ENCODE data around the gene LEMD3. TPM values are rescaled to one million over a fixed set of nuclear protein-coding genes. Genes with fewer than 3 reads are reported as not detected.
A peak's percentile ranks its signal among the peaks of the same experiment; 100 is the strongest.

Gene LEMD3
- total RNA-seq, result 100 to 1,000 TPM in 1 of 2 donors, 10 to 100 TPM in 1; 55.6 to 102 TPM

DNA sequence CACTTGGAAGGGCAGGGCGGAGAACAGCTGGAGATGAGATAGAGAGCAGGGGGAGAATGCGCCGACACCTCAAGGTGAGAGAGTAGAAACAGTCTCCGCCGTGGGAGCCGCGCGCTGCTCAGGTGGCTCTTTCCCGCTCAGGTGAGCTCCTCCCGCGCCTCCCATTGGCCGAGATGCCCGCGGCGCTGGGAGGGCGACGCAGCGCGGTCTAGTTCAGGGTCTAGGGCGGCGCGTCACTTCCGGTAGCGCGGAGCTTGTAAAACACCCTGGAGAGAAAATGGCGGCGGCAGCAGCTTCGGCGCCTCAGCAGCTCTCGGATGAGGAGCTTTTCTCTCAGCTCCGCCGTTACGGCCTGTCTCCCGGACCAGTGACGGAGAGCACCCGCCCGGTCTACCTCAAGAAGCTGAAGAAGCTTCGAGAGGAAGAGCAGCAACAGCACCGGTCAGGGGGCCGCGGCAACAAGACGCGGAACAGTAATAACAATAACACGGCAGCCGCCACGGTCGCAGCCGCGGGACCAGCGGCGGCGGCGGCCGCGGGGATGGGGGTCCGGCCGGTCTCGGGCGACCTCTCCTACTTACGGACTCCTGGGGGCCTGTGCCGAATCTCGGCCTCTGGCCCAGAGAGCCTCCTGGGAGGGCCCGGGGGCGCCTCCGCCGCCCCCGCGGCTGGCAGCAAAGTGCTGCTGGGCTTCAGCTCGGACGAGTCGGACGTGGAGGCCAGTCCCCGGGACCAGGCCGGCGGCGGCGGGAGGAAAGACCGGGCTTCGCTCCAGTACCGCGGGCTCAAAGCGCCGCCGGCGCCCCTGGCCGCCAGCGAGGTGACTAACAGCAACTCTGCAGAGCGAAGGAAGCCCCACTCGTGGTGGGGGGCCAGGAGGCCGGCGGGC is at the start of gene LEMD3:
LEMD3 (plus strand) TSS at position 264 of the 889 bp plus-strand sequence; CDS start at position 278, 14 bp downstream.
- peak; percentile 97 for DNase-seq (ENCODE audit: low spot score)
- H3K27me3 ChIP-seq (replicated peaks; ENCODE audit: insufficient read depth), result no peaks in the 10 kb centered on the region
- H3K9me3 ChIP-seq, result no peaks in the 10 kb centered on the region
- peaks cover 6% of the 10 kb centered on the region for H3K4me1 ChIP-seq (replicated peaks)
- H3K27ac ChIP-seq, result peak within 1 kb of the TSS; percentile 86 to 88
- WGBS, result under 1% methylated on average over 87 of the region's 91 CpGs
- intact Hi-C loops (cut with DNase I), result loop anchor here (10.0 kb wide), 1 partner anchor 55 kb away; no protein-coding TSS in a partner anchor
- H3K4me3 ChIP-seq, result peak within 1 kb of the TSS; percentile 76 to 81
- peak; percentile 96 for TF ChIP-seq POLR2AphosphoS5 (IDR thresholded peaks at IDR 0.05)
- TF ChIP-seq, protein P1, sequence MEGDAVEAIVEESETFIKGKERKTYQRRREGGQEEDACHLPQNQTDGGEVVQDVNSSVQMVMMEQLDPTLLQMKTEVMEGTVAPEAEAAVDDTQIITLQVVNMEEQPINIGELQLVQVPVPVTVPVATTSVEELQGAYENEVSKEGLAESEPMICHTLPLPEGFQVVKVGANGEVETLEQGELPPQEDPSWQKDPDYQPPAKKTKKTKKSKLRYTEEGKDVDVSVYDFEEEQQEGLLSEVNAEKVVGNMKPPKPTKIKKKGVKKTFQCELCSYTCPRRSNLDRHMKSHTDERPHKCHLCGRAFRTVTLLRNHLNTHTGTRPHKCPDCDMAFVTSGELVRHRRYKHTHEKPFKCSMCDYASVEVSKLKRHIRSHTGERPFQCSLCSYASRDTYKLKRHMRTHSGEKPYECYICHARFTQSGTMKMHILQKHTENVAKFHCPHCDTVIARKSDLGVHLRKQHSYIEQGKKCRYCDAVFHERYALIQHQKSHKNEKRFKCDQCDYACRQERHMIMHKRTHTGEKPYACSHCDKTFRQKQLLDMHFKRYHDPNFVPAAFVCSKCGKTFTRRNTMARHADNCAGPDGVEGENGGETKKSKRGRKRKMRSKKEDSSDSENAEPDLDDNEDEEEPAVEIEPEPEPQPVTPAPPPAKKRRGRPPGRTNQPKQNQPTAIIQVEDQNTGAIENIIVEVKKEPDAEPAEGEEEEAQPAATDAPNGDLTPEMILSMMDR (IDR thresholded peaks at IDR 0.05), result no peak
- peak; percentile 92 for TF ChIP-seq POLR2A (IDR thresholded peaks at IDR 0.05)
- H3K36me3 ChIP-seq, result no peaks in the 10 kb centered on the region

DNA sequence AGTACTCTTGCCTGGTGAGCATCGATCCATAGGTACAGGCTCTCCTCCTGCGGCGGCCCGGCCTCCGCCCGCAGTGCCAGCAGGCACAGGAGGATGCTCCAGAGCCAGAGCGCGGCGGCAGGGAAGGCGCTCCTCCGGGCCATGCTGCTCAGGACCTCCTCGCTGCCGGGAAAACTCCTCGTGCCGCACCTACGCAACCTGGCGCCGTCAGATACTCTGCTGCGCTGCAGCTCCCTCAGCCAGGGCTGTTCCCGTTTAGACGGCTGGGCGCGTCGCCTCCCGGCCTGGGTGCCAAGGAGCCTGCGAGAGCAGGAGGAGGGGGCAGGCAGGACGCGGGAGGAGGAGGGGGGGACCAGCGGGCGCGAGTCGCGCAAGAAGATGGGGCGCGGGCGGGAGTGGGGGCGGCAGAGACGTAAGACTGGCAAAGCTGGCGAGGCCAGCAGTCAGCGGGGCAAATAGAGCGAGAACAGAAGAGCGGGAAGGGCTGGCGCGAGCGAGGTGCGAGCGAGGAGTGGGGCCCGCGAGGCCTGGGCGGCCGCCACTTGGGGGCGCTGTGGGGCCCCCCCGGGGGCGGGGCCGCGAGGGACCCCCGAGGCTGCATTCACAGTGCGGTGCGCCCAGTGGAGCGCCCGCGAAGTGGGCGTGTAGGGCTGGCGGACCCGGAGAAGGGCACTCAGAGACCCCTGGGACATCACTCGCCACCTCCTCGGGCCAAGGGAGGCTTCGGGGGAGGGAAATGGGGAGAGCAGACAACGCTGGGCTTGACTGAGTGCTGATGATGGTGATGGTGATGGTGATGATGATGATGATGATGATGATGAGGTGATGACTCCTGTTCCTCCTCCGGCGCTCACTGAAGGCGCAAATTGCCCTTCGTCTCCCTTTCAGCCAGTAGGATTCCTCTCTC is 48.1 kb upstream of the LEMD3 start, which contains the start of gene WIF1:
WIF1 (minus strand) TSS at position 257 of the 907 bp plus-strand sequence; CDS start at position 143, 114 bp downstream.
- peak; percentile 39 for DNase-seq (ENCODE audit: low spot score)
- Histone ChIP-seq H3K36me3 (no peaks in the 10 kb centered on the region), H3K9me3 (no peaks in the 10 kb centered on the region), H3K27ac (no peak within 1 kb of the TSS), H3K4me3 (peak within 1 kb of the TSS; percentile 13 to 17), H3K27me3 (replicated peaks; ENCODE audit: insufficient read depth) (no peaks in the 10 kb centered on the region), H3K4me1 (replicated peaks) (no peaks in the 10 kb centered on the region)
- 9% methylated on average over 73 of the region's 73 CpGs for WGBS
- TF ChIP-seq POLR2AphosphoS5 (IDR thresholded peaks at IDR 0.05) (no peak), POLR2A (IDR thresholded peaks at IDR 0.05) (no peak)
- TF ChIP-seq, protein P1 (IDR thresholded peaks at IDR 0.05), result no peak
- intact Hi-C loops (cut with DNase I), result no loop called here

DNA sequence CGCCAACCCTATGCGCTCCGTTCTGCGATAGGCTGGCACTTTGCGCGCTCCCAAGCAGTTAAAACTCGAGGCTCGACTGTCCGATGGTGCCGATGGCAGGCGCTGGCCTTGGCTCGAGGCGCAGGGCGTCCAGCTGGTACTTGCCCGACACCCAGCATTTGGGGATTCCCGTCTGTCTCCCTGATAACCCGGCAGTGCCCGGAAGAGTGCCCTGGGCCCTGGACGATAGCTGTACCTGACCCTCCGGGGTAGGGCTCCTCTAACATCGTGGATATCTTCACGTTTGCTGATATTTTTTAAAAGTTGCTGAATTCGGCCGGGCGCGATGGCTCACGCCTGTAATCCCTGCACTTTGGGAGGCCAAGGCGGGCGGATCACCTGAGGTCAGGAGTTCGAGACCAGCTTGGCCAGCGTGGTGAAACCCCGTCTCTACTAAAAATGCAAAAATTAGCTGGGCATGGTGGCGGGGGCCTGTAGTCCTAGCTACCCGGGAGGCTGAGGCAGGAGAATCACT is 47.4 kb upstream of the LEMD3 start:
- intact Hi-C loops (cut with DNase I), result no loop called here
- H3K27ac ChIP-seq, result no peak overlapping the region
- no peak for DNase-seq (ENCODE audit: low spot score)
- no peaks in the 10 kb centered on the region for H3K9me3 ChIP-seq
- TF ChIP-seq POLR2A (IDR thresholded peaks at IDR 0.05) (no peak), POLR2AphosphoS5 (IDR thresholded peaks at IDR 0.05) (no peak)
- TF ChIP-seq, protein P1 (IDR thresholded peaks at IDR 0.05), result no peak
- H3K36me3 ChIP-seq, result no peaks in the 10 kb centered on the region
- 94% methylated on average over 34 of the region's 34 CpGs for WGBS
- no peak overlapping the region for H3K4me3 ChIP-seq
- no peaks in the 10 kb centered on the region for H3K27me3 ChIP-seq (replicated peaks; ENCODE audit: insufficient read depth)
- no peaks in the 10 kb centered on the region for H3K4me1 ChIP-seq (replicated peaks)

DNA sequence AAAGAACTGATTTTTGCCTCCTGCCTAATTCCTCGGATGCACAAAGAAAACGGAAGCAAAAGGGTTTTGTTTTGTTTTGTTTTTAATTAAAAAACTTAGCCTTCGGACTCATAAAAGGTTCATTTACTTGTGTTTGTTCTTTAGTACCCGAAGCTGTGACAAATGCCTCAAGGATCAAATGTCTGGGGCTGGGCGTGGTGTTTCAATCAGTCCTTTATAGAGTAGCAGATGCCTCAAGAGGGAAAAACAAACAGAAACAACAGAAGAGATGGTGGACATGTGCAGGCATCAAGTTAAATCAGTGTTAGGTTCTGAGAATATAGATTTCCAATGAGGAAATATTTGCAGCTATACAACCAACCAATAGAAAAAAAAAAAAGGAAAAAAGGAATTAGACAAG is 46.7 kb upstream of the LEMD3 start:
- H3K27ac ChIP-seq, result no peak overlapping the region
- H3K4me1 ChIP-seq (replicated peaks), result no peaks in the 10 kb centered on the region
- intact Hi-C loops (cut with DNase I), result no loop called here
- H3K9me3 ChIP-seq, result no peaks in the 10 kb centered on the region
- H3K36me3 ChIP-seq, result no peaks in the 10 kb centered on the region
- 56% methylated on average over 5 of the region's 5 CpGs for whole genome bisulfite sequencing
- no peak for TF ChIP-seq POLR2A (IDR thresholded peaks at IDR 0.05)
- TF ChIP-seq, protein P1 (IDR thresholded peaks at IDR 0.05), result no peak
- TF ChIP-seq POLR2AphosphoS5 (IDR thresholded peaks at IDR 0.05), result no peak
- no peak overlapping the region for H3K4me3 ChIP-seq
- H3K27me3 ChIP-seq (replicated peaks; ENCODE audit: insufficient read depth), result no peaks in the 10 kb centered on the region
- no peak for DNase-seq (ENCODE audit: low spot score)

Measured in prostate gland (tissue), 2 donors.